G401 (cell line): ENCODE measurements around the gene PSMB7. TPM values are rescaled to one million over a fixed set of nuclear protein-coding genes. Genes with fewer than 3 reads are reported as not detected.

ENCODE experiments used
- DNase-seq: peaks from one replicate; pipeline ENCODE4 v3.0.0-alpha.2; 2015; ENCODE audit warnings: low spot score
- in situ Hi-C: cut with HindIII; loops from 2 replicates; pipeline ENCODE4 v1.10.0; 2016; ENCODE audit warnings: low sequenced_read_pairs, mixed read lengths
- total RNA-seq: library from RNA; depleted of rRNA; stranded (reverse); fragments of >200 nt; shearing (Covaris generic); gene quantifications from 2 replicates; pipeline ENCODE4 v1.2.3, GENCODE V29; 2014

The PSMB7 gene
- total RNA-seq, 1 experiment from 2014 or later = 196 TPM

DNA sequence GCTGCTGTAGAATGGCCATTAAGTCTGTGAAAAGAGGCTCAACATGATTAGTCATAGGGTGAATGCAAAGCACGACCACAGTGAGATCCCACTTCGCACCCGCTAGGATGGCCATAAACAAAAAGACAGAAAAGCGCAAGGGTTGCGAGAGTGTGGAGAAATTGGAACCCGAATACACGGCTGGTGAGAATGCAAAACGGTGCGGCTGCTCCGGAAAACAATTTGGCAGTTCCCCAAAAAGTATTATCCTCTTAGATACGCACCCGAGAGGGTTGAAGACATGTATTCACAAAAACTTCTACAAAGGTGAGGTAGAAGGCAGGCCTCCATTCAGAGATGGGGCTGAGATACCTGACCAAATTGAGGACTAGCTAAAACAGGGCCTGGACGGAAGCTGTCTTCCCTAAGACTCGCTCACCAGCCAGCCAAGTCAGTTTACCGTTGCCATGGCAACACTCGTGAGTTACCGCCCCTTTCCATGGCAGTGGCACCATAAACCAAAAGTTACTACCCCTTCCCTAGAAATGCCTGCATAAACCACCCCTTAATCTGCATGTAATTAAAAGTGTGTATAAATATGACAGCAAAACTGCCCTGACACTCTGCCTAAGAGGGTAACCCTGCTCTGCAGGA lies 726 bp upstream of the PSMB7 start:
- in situ Hi-C loops = no loop called here
- no peak for DNase-seq

- in situ Hi-C loops = no loop called here
- no peak for DNase-seq
Measured at GRCh38 chr9:124414612-124415011, 630 bp downstream of the PSMB7 start.

GRCh38 chr9:124412228-124412575 lies 3.0 kb downstream of the PSMB7 start:
- no peak for DNase-seq
- in situ Hi-C loops = no loop called here

DNA sequence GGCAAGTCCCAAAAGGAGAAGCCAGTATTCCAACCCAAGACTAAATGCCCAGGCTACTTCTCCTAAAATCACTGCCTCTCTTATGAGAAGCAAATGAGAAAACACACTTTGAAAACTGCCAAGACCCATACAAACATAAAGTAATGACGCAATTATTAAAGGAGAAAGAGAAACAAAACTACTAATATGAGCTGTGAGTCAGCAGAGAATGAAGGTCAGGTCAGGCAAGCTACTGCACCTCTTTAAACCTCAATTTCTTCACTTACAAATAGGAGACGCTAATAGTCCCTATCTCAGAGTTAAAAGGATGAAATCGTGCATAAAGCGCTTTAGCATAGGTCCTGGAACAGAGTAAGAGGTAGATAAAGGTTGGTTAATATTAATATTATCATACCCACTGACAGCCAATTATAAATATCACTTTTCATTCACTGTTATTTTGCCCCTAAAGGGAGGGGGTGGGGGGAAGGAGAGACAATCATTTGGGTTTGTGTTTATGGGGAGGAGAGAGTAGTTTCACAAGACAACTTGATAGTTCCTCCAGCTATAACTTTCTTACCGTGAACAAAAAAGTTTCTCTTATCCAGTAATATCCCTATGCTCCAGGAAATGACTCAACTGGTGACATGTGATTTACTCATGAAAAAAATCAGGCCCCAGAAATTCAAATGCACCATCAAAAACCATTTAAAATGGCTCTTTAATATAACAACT lies 3.6 kb downstream of the PSMB7 start:
- in situ Hi-C loops = no loop called here

DNA sequence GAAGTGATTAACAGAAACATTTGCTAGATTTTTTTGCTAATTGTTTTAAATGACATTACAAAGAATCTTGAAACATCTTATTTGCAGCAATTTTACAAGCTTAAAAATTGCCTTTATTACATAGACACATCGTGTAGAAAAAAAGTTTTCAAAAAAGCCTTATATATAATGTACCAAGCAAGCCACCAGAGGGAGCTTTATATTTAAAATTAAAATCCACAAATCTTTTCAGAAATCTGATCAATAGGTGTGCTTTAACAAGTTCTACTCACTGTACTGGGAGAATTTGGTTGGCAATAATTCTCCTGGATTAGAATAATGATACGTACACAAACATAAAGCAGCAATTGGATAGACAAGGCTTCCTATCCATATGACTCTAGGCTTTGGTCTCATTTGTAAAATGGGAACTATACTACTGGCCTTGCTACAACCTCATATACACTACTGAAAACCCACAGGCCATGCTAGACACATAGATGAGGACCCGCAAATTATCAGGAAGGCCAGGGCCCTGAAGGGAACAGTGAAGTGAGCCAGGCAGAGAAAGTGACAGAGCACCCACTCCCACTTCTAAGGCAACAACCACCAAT lies 4.8 kb downstream of the PSMB7 start:
- DNase-seq = no peak
- in situ Hi-C loops = no loop called here

More for the DNA sequence above, 3.6 kb downstream of the PSMB7 start:
- DNase-seq = no peak

DNA sequence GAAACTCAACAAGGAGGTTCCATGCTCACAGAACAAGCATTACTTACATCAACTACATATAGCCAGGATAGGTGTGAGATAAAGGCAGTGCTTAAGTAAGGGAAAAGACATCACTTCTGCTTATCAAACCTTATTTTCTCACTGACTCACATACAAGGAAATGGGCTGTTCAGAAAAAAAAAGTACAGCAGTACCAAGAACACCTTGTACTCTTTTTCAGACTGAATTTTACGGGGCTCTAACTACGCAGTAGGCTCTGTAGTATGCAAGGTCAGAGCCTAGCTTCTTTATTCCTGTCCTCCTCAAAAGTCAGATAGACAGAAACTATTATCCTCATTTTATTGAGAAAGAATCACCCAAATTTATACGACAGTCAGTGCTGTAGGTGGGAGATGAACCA lies 5.8 kb downstream of the PSMB7 start:
- in situ Hi-C loops = no loop called here
- DNase-seq = no peak

- in situ Hi-C loops = no loop called here
- no peak for DNase-seq
Measured at GRCh38 chr9:124403246-124403645, 12.0 kb downstream of the PSMB7 start.

DNA sequence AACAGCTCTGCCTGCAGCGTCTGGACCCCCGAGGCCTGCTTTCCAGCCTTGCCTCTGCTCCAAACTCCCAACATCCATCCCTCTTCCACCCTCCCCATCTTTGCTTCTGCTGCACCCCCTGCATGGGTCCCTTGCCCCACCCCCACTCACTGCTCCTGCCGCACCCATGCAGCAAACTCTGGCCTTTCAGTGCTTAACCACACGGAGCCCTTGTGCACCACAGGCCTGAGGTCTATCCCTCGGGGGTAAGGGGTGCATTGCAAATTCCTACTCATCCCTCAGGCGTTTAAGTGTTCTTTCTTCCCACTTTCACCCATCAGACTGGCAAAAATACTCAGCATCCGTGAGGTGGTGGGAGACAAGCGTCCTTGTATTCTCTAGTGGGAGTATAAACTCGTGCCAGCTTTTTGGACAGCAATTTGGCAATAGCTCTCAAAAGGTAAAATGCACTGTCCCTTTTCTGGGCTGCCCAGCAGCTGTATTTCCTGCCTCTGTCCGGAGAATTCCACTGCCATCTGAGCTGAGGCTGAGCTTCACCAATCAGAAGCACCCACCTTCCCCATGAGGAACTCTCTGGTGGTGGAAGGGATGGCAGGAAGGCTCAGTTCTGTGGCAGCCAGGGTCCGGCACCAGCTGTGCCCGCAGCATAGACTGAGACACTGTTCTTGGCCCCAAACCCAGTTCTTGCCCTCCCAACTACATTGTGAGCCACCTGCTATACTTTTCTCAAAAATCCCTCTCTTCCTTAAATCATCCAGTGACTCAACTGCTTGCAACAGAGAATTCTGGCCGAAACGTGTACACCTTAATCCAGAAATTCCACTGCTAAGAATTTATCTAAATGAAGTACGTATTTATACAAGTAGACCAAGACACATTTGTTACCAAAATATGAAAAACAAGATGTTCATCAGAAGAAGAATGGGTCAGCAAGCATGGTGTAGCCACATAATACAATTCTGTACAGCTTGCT lies 15.0 kb downstream of the PSMB7 start:
- in situ Hi-C loops = no loop called here

DNA sequence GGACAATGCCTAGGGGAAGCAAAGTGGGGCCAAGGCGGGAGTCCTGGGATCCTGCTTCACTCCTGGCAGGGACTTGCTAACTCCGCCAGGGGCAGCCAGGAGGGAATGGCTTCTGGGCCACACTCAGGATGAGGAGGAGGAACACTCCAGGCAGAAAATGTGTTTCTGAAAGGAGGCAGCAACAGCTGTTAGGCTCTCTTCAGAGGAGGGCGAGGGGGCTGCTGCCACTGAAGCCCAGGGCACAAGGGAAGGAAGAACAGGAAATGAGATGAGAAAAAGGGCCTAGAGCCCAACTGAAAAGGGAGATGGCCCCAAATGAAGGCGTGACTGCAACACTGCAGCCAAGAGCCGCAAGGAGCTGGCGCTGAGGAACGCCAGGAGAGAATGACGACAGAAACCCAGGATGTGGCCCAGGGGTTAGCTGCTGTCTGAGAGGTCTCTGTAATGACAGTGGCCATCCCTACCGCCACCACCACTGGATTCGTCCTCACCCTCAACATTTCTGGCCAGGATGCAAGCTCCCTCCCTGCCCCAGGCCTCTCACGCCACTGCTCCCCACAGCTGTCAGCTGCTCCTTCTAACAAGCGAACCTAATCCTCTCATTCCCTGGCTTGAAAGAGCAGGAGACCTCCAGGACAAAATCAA lies 15.8 kb downstream of the PSMB7 start:
- DNase-seq = no peak
- in situ Hi-C loops = no loop called here

More for the DNA sequence above, 15.0 kb downstream of the PSMB7 start:
- no peak for DNase-seq

DNA sequence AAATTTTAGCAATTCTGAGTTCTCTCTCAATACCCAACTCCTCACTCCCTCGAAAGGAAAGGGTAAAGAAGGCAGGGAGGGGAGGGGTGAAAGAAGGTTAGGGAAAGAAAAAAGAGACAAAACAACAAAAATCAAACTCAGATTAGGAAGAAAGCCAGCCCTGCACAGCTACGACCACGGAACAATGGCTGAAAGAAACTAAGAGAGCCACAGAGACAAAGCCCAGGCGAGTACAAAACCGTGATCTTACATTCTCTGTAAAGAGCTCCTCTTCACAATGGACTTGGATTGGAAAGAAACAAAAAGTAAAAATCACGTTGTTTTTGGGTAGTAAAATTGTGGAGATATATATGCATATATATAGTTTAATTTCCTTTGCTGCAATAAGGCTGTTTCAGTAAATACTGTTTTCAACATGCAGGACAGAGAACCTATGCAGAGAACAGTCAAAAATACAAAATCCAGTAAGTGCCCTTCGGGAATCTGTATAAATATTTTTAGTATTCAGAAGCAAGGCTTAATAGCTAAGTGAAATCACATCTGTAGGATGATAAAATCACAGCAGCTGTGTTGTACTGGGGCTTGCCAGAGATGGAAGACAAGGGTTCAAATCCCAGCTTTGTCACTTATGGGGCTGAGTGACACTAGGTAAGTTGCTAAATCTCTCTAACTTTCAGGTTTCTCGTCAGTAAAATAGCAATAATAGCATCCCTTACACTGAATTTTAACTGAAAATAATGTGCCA lies 16.9 kb downstream of the PSMB7 start:
- DNase-seq = no peak
- in situ Hi-C loops = no loop called here

DNA sequence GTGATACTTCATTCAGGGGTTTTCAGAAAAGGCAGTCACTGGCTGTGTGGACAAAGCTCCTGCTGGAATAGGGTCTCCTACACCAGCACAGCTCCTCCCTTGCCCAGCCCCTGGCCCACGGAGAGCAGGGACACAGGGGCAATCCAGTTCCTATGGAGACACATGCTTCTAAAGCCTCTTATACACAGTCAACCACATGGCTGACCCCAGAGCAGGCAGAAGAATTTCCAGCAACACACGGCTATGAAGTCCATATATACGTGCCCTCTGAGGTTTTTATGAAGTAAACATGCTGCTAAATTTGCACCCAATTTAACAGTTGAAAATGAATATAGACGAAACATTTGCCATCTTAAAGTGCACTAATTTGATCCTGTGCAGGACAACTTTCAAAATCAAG lies 19.4 kb downstream of the PSMB7 start:
- DNase-seq = no peak
- in situ Hi-C loops = no loop called here

GRCh38 chr9:124394596-124394995 lies 20.6 kb downstream of the PSMB7 start:
- no peak for DNase-seq
- in situ Hi-C loops = no loop called here

DNA sequence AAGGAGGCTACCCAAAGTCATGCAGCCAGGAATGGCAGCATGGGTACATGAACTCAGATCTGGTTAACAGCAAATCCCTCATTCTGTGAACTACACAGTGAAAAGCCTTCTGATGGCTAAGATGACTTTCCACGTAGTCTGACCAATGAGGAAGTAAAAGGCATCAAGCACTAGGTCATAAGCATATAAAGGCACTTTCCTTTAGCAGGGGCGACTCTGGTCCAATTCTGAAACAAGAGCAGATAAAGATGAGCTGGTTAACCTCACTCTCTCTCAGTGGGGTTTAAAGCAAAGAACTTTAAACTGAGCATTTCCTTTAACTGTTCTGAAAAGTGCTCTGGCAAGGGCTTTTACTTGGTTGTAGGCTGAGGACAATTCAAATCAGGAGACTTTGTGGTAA lies 21.1 kb downstream of the PSMB7 start:
- in situ Hi-C loops = no loop called here
- no peak for DNase-seq

- in situ Hi-C loops = no loop called here
Measured at GRCh38 chr9:124392871-124393460, 22.3 kb downstream of the PSMB7 start.

GRCh38 chr9:124392254-124392870 lies 22.9 kb downstream of the PSMB7 start:
- DNase-seq = no peak
- in situ Hi-C loops = no loop called here

More at GRCh38 chr9:124392871-124393460, 22.3 kb downstream of the PSMB7 start:
- peak; percentile 57 for DNase-seq

DNA sequence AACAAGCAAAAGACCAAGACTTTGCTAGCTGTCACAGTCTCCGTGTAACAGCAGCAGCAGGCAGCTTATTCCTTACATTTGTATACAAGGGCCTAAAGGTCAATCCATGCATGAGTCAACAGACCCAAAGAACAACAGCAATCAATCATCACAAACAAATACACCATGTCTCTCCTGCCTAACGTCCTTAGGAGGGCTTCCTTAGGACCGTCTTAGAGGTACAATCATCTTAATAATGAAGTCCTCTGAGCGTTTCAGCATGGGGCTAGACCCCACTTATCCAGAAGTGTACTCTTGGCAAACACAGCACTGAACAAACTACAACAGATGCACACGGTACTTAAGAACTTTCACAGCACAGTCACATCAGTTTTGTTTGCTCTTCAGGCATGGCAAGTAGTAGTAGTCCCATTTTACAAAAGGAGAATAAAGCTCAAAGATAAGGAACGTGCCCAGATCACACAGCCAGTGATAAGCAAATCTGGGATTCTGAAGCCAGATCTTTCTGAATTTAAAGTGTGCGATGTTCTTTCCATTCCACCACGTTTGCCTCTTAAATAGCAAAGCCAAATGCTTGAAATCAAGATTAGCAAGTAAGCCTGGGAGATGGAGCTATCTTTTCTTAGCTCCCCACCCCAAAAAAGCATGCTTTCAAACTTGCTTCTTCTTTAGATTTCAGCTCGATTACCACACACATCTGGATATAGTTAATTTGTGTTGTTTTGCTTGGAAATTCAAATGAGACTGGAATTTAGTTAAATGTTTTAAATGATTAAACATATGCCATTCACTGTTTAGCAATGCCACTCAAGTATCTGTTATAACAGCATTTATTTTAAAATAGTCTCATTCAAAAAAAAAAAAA lies 24.2 kb downstream of the PSMB7 start:
- in situ Hi-C loops = no loop called here
- no peak for DNase-seq
